ACC112 (cell line): ENCODE data around the gene NINJ1.
A peak's percentile ranks its signal among the peaks of the same experiment; 100 is the strongest.
"Not testable (repeated sequence)": the region's sequence is repeated elsewhere in the genome, so short reads cannot be mapped to it uniquely, and the experiment has no call there.

ENCODE experiments used
- H2AFZ ChIP-seq: fragments of 200-600 bp; sonication (generic); one replicate; pipeline ENCODE4 v1.6.0; 2017; ENCODE audit warnings: antibody characterized with exemption, low read length; ENCODE audit not compliant: unreplicated experiment
- H3K27ac ChIP-seq: fragments of 200-600 bp; sonication (generic); 2 replicates; pipeline ENCODE4 v1.5.1; 2014; ENCODE audit warnings: low read depth, mild to moderate bottlenecking, antibody characterized with exemption, low read length, moderate library complexity
- H3K27me3 ChIP-seq: fragments of 200-600 bp; sonication (generic); 2 replicates; pipeline ENCODE4 v1.6.1; 2014; ENCODE audit warnings: mild to moderate bottlenecking, antibody characterized with exemption, low read length, moderate library complexity, mixed read lengths; ENCODE audit not compliant: insufficient read depth
- H3K36me3 ChIP-seq: fragments of 200-600 bp; sonication (generic); 2 replicates; pipeline ENCODE4 v1.6.1; 2016; ENCODE audit warnings: mild to moderate bottlenecking, antibody characterized with exemption, low read length, moderate library complexity, mixed read lengths; ENCODE audit not compliant: insufficient read depth
- H3K4me1 ChIP-seq: fragments of 200-600 bp; sonication (generic); one replicate; pipeline ENCODE4 v1.6.1; 2016; ENCODE audit warnings: low read length, mixed read lengths; ENCODE audit not compliant: insufficient read depth, unreplicated experiment, control insufficient read depth
- H3K4me3 ChIP-seq: fragments of 200-600 bp; sonication (generic); 2 replicates; pipeline ENCODE4 v1.5.1; 2014; ENCODE audit warnings: mild to moderate bottlenecking, low read depth, low read length
- H3K79me2 ChIP-seq: fragments of 200-600 bp; sonication (generic); one replicate; pipeline ENCODE4 v1.6.0; 2016; ENCODE audit warnings: low read length; ENCODE audit not compliant: control insufficient read depth, unreplicated experiment, insufficient read depth

NINJ1 gene

DNA sequence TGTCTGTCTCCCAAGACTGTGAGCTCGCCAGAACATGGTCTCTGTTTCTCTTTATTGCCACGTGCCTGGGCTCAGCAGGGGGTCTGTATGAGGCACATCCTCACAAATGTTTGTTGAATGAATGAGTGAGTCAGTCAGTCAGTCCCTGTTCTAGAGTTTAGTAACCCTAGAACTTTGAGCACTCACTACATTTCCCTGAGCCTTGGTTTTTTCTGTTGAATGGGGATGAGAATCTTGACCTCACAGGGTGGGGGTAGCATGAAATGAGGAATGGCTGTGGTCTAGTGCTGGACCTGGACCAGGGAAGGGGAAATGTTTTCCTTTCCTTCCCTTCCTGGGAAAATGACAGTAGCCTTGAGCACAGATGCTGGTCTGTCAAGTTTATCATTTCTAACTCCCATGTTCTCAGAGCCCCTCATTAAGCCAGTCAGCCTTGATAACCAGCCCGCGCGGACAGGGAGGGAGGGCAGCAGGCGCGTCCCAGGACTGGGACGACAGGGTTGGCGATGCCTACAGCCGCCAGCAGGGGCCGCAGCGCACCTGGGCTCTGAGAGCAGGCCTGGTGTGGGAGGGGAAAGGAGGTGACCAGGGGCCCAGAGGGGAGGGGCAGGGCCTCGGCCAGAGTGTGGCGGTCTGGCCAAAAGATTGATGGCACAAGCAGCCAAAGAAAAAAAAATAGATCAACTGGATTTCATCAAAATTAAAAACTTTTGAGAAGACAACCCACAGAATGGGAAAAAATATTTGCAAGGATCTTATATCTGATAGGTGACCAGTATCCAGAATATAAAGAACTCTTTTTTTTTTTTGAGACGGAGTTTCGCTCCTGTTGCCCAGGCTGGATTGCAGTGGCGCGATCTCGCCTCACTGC lies 25.8 kb upstream of the NINJ1 start:
- peaks cover 5% of the 10 kb centered on the region for H3K4me1 ChIP-seq
- no peaks in the 10 kb centered on the region for H3K79me2 ChIP-seq
- peak overlapping the region; percentile 43; the same call in 1 of the 2 replicates for H3K4me3 ChIP-seq
- no peaks in the 10 kb centered on the region for H3K36me3 ChIP-seq
- H3K27me3 ChIP-seq = no peaks in the 10 kb centered on the region
- peak overlapping the region; percentile 45; the same call in 1 of the 2 replicates for H3K27ac ChIP-seq
- H2AFZ ChIP-seq = peak overlapping the region; percentile 36

DNA sequence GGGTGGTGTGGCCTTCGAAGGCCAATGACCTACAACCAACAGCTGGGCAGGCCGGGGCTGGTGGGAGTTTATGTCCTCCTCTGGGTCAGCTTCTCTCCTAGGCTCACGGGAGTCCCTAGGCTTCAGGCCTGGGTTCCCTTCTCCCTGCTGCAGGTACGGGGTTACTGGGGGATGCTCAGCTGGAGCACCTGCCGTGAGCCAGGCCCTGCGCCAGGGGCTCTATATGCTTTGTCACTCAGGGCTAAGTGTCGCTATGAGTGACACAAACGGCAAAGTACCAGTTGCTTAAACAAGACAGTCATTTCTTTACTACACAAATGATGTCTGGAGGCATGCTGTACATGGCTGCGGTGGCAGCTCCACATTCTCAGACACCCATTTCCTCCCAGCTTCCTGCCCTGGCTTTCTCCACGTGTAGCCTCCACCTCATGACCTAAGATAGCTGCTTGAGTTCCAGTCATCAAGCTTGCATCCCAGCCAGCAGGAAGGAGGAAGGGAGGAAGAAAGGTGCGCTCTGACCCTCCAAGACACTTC lies 22.5 kb upstream of the NINJ1 start:
- H2AFZ ChIP-seq = no peak overlapping the region
- H3K27me3 ChIP-seq = no peaks in the 10 kb centered on the region
- no peak overlapping the region for H3K4me3 ChIP-seq
- H3K4me1 ChIP-seq = peaks cover 5% of the 10 kb centered on the region
- no peaks in the 10 kb centered on the region for H3K36me3 ChIP-seq
- no peak overlapping the region for H3K27ac ChIP-seq
- H3K79me2 ChIP-seq = no peaks in the 10 kb centered on the region

DNA sequence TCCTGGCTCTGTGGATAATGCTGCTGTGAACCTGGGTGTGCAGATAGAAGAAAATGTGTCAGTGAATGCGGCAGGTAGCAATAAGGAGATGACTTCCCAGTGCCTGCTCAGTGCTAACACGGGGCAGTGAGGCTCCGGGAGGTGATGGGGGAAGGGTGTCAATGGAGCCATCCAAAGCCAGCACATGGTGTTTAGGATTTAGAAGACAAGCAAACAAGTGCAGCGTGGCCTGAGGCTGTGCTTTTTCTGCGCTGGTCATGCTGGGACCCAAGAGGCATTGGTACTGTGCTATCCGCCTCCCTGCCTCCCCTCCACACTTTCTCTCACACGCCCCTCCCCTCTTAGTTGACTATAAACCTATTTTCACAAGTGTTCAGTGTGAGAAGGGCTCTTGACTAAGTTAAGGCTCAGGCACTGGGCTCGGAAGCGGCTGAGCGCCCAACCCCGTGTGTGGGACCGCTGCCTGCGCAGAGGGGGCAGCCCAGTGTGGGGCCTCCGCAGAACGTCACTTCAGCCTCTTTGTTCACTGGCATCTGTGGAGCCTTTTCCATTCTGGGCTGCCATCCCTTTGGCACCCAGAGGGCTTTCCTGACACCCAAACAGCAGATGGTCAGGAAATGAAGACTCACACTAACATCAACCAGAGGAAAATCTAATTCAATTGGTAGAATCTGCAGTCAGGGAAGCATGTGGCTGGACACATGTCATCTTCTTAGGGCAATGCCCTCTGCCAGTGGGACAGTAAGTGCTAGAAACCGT lies 21.8 kb upstream of the NINJ1 start:
- Histone ChIP-seq H3K36me3 (no peaks in the 10 kb centered on the region), H3K79me2 (no peaks in the 10 kb centered on the region), H3K27ac (no peak overlapping the region), H3K4me3 (no peak overlapping the region), H3K27me3 (no peaks in the 10 kb centered on the region), H2AFZ (no peak overlapping the region), H3K4me1 (peaks cover 5% of the 10 kb centered on the region)

DNA sequence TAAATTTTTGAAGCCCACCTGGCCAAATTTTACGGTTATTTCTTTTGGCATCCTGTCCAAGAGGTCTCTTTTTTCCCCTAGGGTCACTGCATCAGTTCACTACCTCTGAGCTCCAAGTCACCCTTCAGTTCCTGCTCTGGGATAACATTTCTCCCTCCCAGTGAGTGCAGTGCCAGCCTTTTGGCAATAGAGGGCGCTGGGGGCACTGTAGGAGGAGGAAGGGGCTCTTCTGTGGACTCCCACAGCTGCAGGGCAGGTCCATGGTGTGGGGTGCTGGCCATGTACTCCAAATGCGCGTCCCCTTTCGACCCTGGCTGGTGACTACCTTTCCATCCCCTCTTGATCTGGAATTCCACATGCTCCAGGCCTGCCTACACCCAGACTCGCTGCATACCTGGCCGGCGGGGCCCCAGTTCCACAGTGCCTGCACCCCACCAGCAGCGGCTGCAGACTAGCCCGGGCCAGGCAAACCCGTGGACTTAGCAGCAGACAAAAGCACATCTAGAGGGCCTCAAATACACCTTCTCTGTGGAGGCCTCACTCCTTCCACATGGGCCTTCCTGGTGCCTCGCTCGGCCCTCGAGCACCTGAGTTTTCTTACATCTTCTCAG lies 20.3 kb upstream of the NINJ1 start:
- no peak overlapping the region for H2AFZ ChIP-seq
- no peaks in the 10 kb centered on the region for H3K79me2 ChIP-seq
- H3K27me3 ChIP-seq = no peaks in the 10 kb centered on the region
- no peak overlapping the region for H3K4me3 ChIP-seq
- H3K4me1 ChIP-seq = peaks cover 2% of the 10 kb centered on the region
- no peak overlapping the region for H3K27ac ChIP-seq
- H3K36me3 ChIP-seq = no peaks in the 10 kb centered on the region

DNA sequence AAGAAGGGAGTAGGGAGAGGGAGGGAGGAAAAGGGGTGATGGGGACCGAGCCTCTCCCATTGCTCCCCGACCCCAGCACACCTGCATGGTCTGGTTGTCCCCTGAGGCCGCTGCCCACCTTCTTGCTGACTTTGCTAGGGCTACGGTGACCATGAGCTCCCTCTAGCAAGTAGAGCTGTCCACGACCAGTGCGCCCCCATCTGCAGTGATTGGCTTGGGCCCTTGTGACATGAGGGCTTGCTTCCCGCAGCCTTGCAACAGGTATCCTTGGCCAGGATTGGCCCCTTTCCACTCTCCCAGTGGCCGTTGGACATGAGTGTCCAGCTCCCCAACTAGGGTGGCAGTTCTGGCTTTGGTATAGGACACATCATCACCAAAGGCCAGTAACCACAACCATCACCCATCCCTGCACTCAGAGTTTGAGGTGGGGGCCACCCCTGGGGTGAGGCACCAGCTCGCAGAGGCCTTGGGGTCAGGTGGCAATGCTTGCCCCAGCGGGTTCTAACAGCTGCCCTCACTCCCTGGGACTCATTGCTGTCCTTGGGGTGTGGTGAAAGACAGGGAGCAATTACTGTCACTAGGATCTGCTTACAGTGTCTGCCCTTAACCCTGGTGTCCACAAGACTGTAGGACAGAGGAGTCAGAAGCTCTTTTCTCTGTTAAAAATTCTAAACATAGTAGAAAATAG lies 17.2 kb upstream of the NINJ1 start:
- H3K36me3 ChIP-seq = no peaks in the 10 kb centered on the region
- no peak overlapping the region for H3K27ac ChIP-seq
- H2AFZ ChIP-seq = no peak overlapping the region
- H3K79me2 ChIP-seq = no peaks in the 10 kb centered on the region
- no peaks in the 10 kb centered on the region for H3K27me3 ChIP-seq
- no peak overlapping the region for H3K4me3 ChIP-seq
- H3K4me1 ChIP-seq = peaks cover 9% of the 10 kb centered on the region

DNA sequence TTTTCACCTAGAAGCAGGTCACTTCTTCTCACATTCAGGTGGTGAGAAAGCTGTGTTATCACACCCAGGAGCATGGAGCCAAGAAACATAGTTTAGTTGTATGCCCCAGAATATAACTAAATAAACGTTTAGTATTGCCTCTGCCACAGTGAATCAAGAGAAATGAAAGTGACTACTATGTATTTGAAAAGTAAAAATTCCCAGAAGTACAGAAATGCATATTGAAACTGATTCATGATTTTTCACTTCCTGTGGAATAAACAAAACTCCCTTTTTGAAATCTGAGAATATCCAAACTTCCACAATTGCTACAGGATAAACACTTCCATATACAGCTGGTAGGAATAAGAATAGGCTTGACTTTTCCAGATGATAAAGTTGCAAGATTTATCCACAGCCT lies 15.3 kb upstream of the NINJ1 start:
- H3K79me2 ChIP-seq = no peaks in the 10 kb centered on the region
- H3K4me1 ChIP-seq = peaks cover 9% of the 10 kb centered on the region
- H3K27ac ChIP-seq = peak overlapping the region; percentile 76

DNA sequence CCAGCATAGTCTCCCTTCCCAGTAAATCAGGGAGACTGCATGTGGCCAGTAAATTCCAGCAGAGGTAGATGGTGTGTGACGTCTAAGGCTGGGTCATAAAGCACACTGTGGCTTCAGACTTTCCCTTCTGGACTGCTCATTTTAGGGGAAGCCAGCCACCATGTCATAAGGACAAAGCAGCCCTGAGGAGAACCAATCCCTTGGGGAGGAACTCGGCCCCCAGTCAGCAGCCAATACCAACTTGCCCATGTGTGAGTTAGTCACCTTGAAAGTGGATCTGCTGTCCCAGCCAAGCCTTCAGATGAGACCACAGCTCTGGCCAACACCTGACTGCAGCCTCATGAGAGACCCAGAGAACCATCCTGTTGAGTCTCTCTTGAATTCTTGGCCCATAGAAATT lies 14.7 kb upstream of the NINJ1 start:
- no peak overlapping the region for H2AFZ ChIP-seq
- H3K36me3 ChIP-seq = no peaks in the 10 kb centered on the region
- peak overlapping the region; percentile 76; the same call in 1 of the 2 replicates for H3K27ac ChIP-seq
- H3K79me2 ChIP-seq = no peaks in the 10 kb centered on the region
- H3K4me1 ChIP-seq = peaks cover 12% of the 10 kb centered on the region
- no peaks in the 10 kb centered on the region for H3K27me3 ChIP-seq
- H3K4me3 ChIP-seq = no peak overlapping the region

More for the DNA sequence above, 15.3 kb upstream of the NINJ1 start:
- Histone ChIP-seq H3K4me3 (no peak overlapping the region), H3K36me3 (no peaks in the 10 kb centered on the region), H2AFZ (peak overlapping the region; percentile 56), H3K27me3 (no peaks in the 10 kb centered on the region)

DNA sequence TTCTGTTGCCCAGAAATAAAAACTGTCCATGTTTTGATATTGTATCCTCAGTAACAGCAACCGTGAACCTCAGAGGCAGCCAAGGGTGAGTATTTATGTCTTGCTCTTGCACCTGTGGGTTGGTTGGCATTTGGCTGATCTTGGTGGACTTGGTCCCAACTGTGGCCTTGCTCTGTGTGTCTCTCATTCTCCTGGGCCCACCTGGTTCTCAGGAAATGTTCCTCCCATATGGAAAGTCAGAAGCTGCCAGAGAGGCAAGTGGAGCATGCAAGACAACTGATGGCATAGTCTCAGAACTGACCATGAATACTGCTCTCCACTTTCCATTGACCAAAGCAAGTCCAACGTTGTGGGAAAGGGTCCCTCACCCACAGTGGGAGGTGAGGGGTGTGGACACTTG lies 13.6 kb upstream of the NINJ1 start:
- Histone ChIP-seq H3K4me3 (no peak overlapping the region), H3K27ac (no peak overlapping the region), H3K27me3 (no peaks in the 10 kb centered on the region), H3K79me2 (no peaks in the 10 kb centered on the region), H3K4me1 (peaks cover 12% of the 10 kb centered on the region), H3K36me3 (no peaks in the 10 kb centered on the region), H2AFZ (no peak overlapping the region)

DNA sequence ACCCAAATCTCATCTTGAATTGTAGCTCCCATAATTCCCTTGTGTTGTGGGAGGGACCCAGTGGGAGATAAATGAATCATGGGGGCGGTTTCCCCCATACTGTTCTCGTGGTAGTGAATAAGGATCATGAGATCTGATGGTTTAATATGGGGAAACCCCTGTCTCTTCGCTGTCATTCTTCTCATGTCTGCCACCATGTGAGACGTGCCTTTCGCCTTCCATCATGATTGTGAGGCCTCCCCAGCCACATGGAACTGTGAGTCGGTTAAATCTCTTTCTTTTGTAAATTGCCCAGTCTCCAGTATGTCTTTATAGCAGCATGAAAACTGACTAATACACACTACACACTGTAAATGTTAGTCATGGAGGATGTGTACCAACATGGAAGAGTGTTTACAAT lies 12.6 kb upstream of the NINJ1 start:
- H3K27me3 ChIP-seq, H3K36me3 ChIP-seq, H3K4me3 ChIP-seq, H3K27ac ChIP-seq, H3K79me2 ChIP-seq, H2AFZ ChIP-seq: not testable (repeated sequence)
- peaks cover 12% of the 10 kb centered on the region for H3K4me1 ChIP-seq
